Measurements from ENCODE around the gene RHBDL3. TPM values are rescaled to one million over a fixed set of nuclear protein-coding genes. Genes with fewer than 3 reads are reported as not detected.

Gene RHBDL3
- polyA plus RNA-seq, 1 donor (not counting 4 experiments of a cell fraction or from before 2014, with no cell fraction given): not detected

GRCh38 chr17:32269377-32269776 lies 3.7 kb downstream of the RHBDL3 start:
- no peaks in the 10 kb centered on the region for H3K9me1 ChIP-seq (ENCODE audit: control insufficient read depth, extremely low read depth, insufficient read depth, low read length)
- no peaks in the 10 kb centered on the region for H3K4me1 ChIP-seq (ENCODE audit: control insufficient read depth, extremely low read depth, insufficient read depth, low read length)
- no peak for DNase-seq (ENCODE audit: low read depth, low spot score)
- dilution Hi-C loops (cut with MboI; ENCODE audit: extremely low pct_ligation_motif_present, low sequenced_read_pairs): no loop called here
- H2AFZ ChIP-seq (ENCODE audit: control insufficient read depth, low read length): no peak overlapping the region
- no peak overlapping the region for H3K27ac ChIP-seq (ENCODE audit: control insufficient read depth, insufficient read depth, low read length)
- no peaks in the 10 kb centered on the region for H4K20me1 ChIP-seq (ENCODE audit: control insufficient read depth, extremely low read depth, insufficient read depth, low read length)
- FAIRE-seq: no peak
- no peaks in the 10 kb centered on the region for H3K9me3 ChIP-seq (ENCODE audit: control insufficient read depth, low read depth, low read length)
- no peak overlapping the region for H3K9ac ChIP-seq (ENCODE audit: control insufficient read depth, extremely low read depth, insufficient read depth, low read length)
- no peak overlapping the region for H3K4me2 ChIP-seq (ENCODE audit: control insufficient read depth, extremely low read depth, insufficient read depth, low read depth, low read length)
- peaks cover 62% of the 10 kb centered on the region for H3K27me3 ChIP-seq (ENCODE audit: control insufficient read depth, extremely low read depth, insufficient read depth, low read length)
- TF ChIP-seq EZH2 (IDR thresholded peaks at IDR 0.05; ENCODE audit: low read length): no peak
- TF ChIP-seq CTCF (optimal IDR thresholded peaks at IDR 0.05 in 1 of 3, IDR thresholded peaks at IDR 0.05 in 1 of 3, conservative IDR thresholded peaks at IDR 0.05 in 1 of 3; ENCODE audit: extremely low read depth in 1 of 3, insufficient read depth in 2 of 3, low read length in 3 of 3): no peak
- H3K36me3 ChIP-seq (ENCODE audit: control insufficient read depth in 2 of 2, extremely low read depth in 1 of 2, insufficient read depth in 2 of 2, low read length in 2 of 2): no peaks in the 10 kb centered on the region
- H3K79me2 ChIP-seq (ENCODE audit: control insufficient read depth, insufficient read depth, low read length): no peaks in the 10 kb centered on the region
- H3K4me3 ChIP-seq (ENCODE audit: control insufficient read depth in 2 of 3, extremely low read depth in 1 of 3, insufficient read depth in 2 of 3, low read depth in 1 of 3, low read length in 3 of 3): no peak overlapping the region

- dilution Hi-C loops (cut with MboI; ENCODE audit: extremely low pct_ligation_motif_present, low sequenced_read_pairs): no loop called here
- Histone ChIP-seq H3K27me3 (ENCODE audit: control insufficient read depth, extremely low read depth, insufficient read depth, low read length) (peaks cover 42% of the 10 kb centered on the region), H3K4me2 (ENCODE audit: control insufficient read depth, extremely low read depth, insufficient read depth, low read depth, low read length) (no peak overlapping the region), H3K9me3 (ENCODE audit: control insufficient read depth, low read depth, low read length) (no peaks in the 10 kb centered on the region), H3K27ac (ENCODE audit: control insufficient read depth, insufficient read depth, low read length) (no peak overlapping the region), H3K9me1 (ENCODE audit: control insufficient read depth, extremely low read depth, insufficient read depth, low read length) (no peaks in the 10 kb centered on the region), H2AFZ (ENCODE audit: control insufficient read depth, low read length) (no peak overlapping the region), H3K4me1 (ENCODE audit: control insufficient read depth, extremely low read depth, insufficient read depth, low read length) (no peaks in the 10 kb centered on the region), H3K79me2 (ENCODE audit: control insufficient read depth, insufficient read depth, low read length) (no peaks in the 10 kb centered on the region), H4K20me1 (ENCODE audit: control insufficient read depth, extremely low read depth, insufficient read depth, low read length) (no peaks in the 10 kb centered on the region), H3K9ac (ENCODE audit: control insufficient read depth, extremely low read depth, insufficient read depth, low read length) (no peak overlapping the region), H3K36me3 (ENCODE audit: control insufficient read depth in 2 of 2, extremely low read depth in 1 of 2, insufficient read depth in 2 of 2, low read length in 2 of 2) (no peaks in the 10 kb centered on the region), H3K4me3 (ENCODE audit: control insufficient read depth in 2 of 3, extremely low read depth in 1 of 3, insufficient read depth in 2 of 3, low read depth in 1 of 3, low read length in 3 of 3) (no peak overlapping the region)
- no peak for FAIRE-seq
- DNase-seq (ENCODE audit: low read depth, low spot score): no peak
- TF ChIP-seq CTCF (optimal IDR thresholded peaks at IDR 0.05 in 1 of 3, IDR thresholded peaks at IDR 0.05 in 1 of 3, conservative IDR thresholded peaks at IDR 0.05 in 1 of 3; ENCODE audit: extremely low read depth in 1 of 3, insufficient read depth in 2 of 3, low read length in 3 of 3) (no peak), EZH2 (IDR thresholded peaks at IDR 0.05; ENCODE audit: low read length) (no peak)
These were observed 6.2 kb downstream of the RHBDL3 start for GRCh38 chr17:32271844-32272243.

All from keratinocyte (primary cell).